Activated CD4-positive, alpha-beta T cell treated with anti-CD3 and anti-CD28 coated beads for 48 hours (primary cell): ENCODE data around the gene SLC9A5.

Experiments used
- DNase-seq: peaks from one replicate; pipeline ENCODE4 v3.0.0-alpha.2; 2020

The SLC9A5 gene

DNA sequence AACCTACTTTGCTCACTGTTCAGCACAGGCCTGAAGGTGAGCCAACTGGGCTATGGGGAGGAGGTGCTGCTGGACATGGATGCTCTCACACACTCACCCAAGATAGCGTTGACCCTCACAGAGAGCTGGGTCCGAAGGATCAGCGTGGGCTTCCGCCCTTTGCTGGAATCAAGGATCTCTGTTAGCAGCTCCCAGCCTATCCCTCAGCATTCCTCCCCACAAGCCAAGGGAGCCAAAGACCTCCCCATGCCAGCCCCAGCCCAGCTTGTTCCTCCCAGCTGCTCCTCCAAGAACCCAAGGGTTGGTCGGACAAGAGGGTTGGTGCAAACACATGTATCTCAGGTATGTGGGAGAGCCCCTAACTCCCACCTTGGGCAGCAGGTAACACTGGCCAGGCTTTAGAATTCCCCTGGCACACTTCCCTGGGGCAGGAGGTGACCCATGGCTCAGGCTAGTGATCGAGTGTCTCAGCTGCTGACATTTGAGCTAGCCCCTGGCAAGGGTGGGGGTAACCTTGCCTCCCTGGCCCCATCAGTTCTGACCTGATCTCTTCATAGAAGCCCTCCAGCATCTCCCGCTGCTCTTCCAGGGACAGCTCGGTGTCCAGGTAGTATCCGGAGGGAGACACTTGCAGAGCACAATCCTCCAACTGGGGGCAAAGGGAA is 9.8 kb upstream of the SLC9A5 start:
- no peak for DNase-seq

DNA sequence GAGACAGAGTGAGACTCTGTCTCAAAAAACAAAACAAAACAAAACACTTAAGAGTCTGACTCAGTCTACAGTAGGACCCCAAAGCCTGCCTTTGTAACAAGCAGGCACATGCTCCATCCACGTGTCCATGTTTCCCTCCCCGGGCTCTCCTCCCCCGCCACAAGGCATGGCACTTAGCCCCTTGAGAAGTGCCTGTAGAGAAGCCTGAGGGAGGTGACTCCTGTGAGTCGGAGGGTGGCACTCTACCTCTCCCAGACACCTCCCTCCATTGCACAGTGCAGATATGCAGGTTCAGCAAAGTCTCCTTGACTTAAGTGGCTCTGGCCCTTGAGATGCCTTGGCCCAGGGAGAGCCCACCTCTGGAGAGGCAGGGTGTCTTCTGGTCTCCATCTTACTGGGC is 8.3 kb upstream of the SLC9A5 start:
- no peak for DNase-seq

DNA sequence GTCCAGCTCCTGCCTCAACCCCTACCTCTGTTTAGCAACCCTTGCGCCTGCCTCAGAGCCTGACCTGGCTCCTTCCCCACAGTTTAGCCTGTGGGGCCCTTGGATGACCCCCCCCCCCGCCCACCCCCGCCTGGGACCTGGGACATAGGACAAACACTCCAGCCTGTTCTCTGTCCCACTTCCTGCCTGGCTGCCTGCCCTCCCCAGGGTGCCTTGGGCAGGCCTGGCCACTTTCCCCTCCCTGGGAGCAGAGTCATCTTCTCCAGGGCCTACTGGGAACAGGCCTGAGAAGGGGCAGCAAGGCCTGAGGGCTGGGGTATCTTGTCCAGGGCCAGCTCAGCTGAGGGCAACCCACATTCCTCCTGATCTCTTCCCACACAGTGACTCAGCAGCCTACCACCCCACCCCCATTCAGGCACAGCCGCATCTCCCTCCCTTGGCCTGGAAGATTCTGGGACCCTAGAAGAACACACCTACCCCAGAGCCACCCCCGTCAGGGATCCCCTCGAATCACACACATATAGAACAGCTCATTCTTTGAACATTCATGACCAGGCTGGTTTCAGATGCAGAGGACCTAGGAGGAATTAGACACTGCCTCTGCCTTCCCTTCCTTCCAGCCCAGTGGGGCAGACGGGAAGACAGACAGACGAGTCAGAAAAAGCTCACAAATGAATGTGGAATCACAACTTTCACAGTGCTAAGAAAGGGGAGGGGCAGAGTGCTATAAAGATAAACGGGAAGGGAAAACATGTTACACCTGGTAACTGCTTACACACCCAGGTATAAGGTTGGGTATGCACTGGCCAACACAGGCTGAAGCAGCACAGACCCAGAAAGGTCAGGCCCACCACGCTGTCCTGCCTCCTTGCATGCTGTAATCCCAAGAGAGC is 7.5 kb upstream of the SLC9A5 start:
- no peak for DNase-seq

DNA sequence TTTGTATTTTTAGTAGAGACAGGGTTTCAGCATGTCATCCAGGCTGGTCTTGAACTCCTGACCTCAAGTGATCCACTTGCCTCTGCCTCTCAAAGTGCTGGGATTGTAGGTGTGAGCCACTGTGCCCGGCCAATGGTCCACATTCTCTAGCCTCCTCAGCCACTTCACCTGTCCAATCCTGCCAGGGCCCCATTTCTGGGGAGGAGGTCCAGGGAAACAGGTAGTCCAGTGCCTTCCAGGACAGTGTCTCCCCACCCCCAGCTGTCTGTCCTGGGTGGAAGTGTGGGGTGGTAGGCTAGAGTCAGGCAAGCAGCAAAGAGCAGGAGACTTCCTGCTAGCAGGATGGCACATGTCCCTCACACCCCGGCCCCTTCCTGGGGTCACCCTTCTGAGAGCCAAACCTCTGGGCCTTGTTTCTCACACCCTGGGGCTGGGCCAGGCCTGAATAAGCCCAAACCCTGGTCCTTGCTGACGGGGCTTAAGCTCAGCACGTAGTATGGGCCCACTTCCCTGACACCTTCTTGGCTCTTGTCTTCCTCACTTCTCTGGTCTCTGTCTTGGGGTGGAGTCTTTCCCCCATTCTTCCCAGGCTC is 6.5 kb upstream of the SLC9A5 start:
- no peak for DNase-seq

DNA sequence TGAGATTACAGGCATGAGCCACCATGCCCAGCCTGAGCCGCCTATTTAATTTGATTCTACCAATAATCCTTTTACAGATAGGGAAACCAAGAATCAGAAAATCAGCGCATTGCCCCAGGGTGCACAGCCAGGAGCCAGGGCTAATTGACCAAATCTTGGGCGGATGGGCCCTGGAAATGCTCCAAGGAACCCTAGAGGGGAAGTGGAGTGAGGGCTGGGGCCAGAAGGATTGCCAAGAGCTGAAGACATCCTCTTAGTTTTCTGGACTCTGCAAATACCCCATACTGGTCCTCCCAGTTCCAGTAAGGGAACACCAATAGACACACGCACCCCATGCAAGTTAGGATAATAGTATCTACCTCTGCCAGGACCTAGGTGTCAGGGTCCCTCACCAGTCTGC is 5.3 kb upstream of the SLC9A5 start:
- no peak for DNase-seq

DNA sequence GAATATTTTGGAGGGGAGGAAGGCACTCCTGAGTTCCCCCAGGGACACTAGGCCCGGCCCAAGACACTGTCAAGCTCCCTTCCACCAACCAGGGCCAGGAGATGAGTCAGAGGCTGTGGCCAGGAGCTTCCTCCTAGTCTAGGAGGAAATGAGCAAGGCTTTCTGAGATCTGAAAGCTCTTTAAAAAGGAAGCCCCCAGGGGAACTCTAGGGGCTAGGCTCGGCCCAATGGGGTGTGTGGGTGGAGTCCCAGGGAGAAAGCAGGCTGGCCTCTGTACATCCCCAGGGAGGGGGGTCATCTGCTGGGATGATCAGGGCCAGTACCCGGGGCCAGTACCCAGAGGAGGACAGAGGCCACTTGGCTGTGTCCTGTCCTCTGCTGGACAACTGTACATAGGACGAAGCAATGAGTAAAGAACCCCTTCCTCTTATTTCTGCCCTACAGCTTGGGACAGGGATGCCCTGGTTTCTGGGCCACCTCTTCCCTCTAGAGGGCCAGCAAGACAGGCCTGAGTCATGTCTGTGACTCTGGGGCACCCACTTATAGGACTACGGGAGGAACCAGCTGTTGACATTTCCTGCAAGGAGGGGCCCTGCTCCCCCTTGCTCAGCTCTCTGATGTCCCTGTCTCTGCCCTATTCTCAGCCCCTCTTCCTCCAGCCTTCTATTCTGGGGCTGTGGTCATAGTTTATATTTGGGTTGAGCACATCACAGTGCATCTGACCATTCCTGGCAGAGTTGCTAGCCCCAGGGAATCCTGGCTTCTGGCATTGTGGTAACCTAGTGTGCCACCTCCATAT is 4.2 kb upstream of the SLC9A5 start:
- DNase-seq = peak; percentile 87

DNA sequence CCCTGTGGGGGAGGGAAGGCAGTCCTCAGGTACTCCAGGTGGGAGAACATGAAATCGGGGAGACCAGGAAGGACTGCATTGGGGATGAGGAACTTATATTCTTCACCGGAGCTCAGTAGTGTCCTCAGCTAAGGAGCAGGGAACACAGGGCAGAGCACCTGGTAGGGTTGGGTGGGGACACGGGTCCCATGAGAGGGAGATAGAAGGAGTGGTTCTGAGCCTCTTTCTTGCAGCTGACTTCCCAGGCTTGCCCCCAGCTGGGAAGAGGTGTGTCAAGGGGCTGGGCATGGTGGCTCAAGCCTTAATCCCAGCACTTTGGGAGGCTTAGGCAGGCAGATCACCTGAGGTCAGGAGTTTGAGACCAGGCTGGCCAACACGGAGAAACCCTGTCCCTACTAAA is 3.6 kb upstream of the SLC9A5 start:
- DNase-seq = no peak

DNA sequence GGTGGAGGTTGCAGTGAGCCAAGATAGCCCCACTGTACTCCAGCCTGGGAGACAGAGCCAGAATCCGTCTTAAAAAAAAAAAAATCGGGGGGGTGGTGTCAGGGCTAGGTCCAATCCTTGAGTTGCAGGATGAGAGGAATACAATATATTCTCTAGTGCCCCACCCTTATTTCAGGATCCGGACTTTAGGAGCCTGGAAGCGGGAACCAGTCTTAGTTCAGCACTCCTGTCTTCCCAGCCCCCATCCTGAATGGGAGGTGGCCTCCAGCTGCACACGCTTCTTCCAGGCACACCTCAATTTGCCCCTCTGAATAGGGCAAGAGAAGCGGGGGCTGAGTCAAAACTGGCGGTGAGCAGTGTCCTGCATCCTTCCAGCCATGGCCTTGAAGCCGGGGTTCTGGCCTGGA is 3.1 kb upstream of the SLC9A5 start:
- DNase-seq = no peak

DNA sequence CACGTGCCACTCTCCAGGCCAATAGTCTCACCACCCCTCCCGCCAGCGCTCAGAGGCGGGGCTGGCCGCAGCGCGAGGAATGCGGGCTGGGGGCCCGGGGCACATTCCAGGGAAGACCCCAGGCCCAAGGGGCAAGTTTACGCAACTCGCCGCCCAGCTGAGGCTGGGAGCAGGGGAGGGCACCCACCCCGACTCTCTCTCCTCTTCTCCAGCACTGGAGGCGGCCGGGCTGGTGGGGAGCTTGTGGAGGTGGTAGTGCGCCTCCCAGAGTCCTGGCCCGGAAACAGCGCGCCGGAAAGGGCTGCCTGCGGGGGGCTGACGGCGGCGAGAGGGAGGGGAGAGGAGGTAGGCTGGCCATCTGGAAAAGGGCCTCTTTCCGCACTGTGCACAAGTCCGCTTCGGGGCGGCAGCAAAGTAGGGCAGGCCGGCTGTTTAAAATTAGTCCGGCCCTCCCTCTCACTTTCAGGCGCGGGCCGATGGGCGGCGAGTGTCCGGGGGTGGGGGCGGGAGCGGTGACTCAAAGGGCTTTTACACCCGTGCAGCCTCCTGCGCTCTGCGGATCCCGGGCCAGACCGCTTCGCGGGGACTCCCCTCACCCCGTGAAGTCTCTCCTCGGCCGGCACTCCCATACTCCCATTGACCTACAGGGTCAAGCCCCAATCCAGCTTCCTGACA is 2.6 kb upstream of the SLC9A5 start:
- DNase-seq = peak; percentile 74

DNA sequence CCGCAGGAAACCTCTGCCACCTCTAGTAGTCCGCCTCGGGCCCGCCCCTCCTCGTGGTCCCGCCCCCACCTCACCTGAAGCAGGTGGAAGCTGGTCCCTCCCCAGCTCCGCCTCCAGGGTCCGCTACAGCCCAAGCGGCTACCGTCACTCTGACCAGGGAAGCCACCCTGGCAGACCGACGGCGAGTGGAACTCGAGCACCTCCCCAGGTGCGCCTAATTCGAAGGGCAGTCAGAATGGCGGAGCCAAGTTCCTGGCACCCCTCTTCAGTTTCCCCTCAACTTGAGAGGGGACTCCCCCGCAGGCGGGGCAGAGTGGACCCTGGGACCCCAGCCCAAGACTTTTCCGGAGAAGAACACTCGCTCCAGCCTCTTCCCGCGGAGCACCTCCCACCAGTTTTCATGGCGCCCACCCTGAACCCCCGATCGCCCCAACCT is 2.0 kb upstream of the SLC9A5 start:
- DNase-seq = no peak

DNA sequence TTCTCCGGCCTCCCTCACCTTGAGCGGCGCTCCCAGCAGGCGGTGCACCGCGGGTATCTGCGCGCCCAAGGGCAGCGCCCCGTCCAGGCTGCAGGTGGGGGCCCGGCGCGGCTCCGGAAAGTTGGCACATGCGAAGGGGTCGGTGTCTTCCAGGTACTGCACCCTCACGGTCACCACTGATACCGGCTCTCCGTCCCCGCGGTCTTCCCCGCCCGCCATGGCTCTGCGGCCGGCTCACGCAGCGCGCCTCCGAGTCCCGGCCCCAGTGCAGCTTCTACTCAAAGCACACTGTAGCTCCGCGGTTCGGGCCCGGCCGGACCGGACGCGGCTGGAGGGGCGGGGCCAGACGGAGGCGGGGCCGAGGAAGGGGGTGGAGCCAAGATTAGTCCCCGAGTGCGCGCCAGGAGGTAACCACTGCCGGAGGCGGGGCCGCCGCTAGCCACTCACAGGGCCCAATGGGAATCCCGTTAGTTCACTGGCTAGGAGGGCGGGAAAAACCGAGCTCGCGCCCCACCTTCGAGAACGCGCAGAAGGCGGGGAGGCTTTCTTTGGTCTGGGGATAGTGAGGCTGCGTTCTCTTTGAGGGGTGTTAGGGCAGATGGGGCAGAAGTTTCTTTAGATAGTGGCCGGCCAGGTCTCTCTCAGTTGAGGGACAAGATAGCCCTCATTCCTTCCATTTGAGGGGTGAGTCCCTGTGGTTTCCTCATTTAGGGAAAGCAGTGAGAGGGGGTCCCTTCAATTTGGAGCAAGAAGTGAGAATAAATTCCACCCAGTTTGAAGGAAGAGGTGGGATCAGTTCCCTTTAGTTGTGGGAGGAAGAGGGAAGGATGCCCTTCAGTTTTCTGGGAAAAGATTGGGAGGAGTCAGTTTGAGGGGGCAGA is 1.3 kb upstream of the SLC9A5 start, which contains the start of gene FHOD1:
Gene FHOD1, minus strand, starts transcription at position 290 of the 881 bp plus-strand sequence. Its CDS starts 71 bp downstream, at position 219.
- DNase-seq = peak; percentile 99

DNA sequence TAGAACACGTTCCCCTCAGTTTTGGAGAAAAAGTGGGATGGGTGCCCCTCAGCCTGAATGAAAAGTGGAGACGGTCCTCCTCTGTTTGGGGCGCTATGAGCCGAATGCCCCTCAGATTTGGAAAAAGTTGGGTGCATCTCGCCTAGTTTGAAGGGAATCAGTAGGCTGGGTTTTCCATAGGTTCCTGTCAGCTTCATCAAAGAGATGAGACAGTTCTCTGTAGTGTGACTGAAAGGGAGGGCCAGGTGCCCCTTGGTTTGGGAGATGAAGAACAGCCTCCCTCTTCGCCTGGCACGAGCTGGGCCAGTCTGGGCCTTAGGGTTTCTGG is 742 bp upstream of the SLC9A5 start:
- DNase-seq = no peak

DNA sequence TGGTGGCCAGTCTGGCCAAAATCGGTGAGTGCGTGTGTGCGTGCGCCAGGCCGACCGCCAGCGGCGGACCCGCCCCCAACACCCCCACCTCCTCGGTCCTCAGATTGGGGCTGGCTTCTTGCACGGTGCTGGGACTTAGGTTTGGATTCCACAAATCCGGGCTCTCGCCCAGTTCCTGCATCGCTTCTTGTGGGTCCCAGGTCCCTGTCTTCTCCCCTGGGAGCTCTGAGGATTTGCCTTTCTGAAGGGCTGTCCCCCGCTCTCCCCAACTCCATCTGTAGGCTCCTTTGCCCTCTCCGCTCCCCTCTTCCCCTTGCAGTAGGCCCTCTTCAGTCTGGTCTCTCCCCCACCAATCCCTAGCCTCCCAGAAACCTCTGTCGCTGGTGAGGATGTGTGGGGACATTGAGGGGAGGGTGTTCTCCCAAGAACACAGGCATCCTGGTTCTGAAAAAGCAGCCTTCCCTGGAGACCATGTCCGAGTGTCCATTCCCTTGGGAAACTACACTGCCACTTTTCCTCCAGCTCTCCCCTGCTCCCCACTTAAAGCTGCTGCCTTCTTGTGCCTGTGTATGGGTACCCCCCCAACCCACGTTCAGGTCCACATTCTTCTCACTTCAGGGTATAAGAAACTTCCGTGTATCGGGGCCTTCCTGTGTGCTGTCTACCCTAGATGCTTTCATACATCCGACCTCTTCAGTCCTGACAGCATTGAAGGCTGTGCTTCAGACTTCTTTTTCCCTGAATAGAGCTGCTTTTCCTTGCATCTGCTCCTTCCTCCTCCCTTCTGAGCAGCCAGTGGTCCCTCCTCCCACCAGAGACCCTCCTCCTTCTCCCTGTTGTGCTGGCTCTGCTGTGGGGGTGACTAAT is 632 bp downstream of the SLC9A5 start:
- no peak for DNase-seq

DNA sequence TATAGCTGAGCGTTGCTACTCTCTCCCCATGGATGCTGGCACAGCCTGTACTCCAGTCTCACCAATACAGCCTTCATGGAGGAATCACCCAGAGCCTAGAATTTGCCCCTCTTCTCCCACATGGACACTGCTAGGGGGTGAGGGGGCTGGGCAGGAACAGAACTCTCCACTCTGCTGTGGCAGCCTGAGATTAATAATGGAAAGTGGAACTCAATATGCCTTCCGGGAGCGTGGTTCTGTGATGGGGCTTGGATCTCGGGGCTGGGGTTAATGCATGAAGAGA is 1.2 kb downstream of the SLC9A5 start:
- DNase-seq = no peak

DNA sequence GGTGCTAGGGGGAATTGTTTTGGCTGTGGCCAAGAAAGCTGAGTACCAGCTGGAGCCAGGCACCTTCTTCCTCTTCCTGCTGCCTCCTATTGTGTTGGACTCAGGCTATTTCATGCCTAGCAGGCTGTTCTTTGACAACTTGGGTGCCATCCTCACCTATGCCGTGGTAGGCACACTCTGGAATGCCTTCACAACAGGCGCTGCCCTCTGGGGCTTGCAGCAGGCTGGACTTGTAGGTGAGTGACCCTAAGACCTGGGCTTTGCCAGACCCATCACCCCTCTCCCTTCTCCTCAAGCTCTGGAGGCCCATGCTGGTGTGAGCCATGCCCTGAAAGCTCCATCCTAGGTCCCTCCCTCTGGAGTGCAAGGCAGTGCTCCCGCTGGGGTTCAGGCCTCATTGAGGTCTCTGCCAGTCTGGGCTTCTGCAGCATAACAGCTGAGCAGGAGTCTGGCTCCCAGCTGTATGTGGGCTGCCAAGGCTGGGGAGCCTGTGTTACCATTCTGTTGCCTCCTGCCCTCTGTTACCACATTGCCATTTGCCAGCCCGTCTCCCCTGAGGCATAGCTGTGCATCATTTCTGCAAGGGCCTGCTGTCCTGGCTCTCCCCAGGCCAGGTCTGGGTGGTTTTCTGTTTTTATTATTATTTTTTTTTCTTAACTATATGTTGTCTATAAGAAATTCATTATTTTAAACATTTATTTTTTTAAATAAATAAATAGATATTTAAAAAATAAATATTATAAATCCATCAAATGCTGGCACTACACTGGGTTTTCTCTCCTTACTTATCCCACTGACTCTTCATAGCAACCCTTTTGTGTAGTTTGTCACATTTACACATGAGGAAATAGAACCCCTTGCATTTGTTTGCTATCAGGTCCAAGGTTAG is 4.1 kb downstream of the SLC9A5 start:
- DNase-seq = no peak

DNA sequence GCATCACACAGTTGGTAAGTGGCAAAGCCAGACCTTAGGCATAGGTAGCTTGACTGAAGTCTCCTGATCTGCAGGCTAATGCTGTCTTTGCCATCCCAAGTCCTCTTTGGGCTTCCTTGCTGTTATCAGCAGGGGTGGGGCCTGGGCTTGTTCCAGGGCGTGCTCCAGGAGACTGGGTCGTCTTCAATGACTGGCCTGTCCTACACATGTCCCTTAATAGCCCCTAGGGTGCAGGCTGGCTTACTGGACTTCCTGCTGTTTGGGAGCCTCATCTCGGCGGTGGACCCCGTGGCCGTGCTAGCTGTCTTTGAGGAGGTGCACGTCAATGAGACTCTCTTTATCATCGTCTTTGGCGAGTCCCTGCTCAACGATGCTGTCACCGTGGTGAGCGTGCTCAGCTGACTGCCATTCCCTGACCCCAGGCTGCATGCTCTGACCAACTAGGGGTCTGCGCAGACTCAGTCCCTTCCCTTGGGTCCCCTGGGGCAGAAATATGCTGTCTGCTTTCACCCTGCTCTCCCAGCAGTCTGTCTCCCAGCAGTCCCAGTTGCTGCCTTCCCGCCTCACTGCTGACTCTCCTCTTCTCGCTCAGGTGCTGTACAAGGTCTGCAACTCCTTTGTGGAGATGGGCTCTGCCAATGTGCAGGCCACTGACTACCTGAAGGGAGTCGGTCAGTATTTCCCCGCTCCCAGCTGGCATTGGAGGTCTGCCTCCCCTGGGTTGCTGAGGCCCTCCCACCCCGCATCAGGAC is 6.2 kb downstream of the SLC9A5 start:
- DNase-seq = no peak

DNA sequence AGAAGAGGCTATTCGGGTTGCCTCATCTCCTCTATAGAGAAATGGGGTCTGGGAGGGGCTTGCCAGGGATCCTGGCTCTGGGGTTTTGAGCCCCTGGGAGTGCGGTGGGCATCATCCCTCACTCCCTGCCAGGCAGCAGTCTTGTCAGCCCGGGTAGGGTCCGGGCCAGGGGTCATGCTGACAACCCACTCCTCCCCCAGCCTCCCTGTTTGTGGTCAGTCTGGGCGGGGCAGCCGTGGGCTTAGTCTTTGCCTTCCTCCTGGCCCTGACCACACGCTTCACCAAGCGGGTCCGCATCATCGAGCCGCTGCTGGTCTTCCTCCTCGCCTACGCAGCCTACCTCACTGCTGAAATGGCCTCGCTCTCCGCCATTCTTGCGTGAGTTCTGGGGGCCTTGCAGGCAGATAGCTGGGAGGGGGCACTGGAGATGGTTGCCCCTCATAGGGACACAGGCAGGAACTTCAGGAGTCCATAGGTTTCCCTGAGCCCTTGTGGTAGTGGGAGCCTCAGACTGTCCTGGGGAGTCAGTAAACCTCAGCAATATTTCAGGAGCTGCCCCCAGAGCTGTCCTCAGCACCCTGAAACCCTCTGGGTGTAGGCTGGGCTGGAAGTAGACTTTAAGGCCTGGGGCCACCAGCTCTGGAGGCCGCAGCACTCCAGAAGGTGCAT is 6.9 kb downstream of the SLC9A5 start:
- DNase-seq = no peak

DNA sequence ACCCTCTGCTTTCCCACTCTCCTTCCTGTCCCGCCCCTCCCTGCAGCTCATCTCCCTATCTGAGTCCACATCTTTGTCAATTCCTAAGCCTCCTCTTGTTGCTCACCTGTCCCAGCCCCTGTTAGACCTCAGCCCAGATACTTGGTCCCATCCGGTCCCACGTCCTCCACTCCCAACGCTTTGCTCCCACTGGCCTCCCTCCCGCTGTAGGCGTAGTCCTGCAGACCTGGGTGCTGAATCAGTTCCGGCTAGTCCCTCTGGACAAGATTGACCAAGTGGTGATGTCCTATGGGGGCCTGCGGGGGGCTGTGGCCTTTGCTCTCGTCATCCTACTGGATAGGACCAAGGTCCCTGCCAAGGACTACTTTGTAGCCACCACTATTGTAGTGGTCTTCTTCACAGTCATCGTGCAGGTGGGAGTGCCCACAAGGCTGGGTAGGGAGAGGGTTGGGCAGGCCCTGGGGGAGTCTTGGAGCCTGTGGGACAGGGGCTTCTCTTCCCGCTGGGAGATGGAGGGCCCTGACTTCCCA is 8.0 kb downstream of the SLC9A5 start:
- no peak for DNase-seq
